Panc1 (cell line): Measurements from ENCODE around the gene USP28.

Experiments used
- POLR2AphosphoS5 ChIP-seq: IDR thresholded peaks from 2 replicates; pipeline ENCODE4 v1.6.1; 2012; ENCODE audit warnings: mild to moderate bottlenecking, low read depth, low read length, moderate library complexity
- TCF7L2 ChIP-seq: IDR thresholded peaks from 2 replicates; pipeline ENCODE4 v1.6.1; 2011; ENCODE audit warnings: mild to moderate bottlenecking, low read depth, low read length, inconsistent platforms
- TF ChIP-seq, protein P1 (sequence below): fragments of 450-650 bp; IDR thresholded peaks from 2 replicates; pipeline ENCODE4 v1.5.1; 2017; ENCODE audit warnings: mild to moderate bottlenecking
- TF ChIP-seq, protein P2 (sequence below), 2 experiments: IDR thresholded peaks; 2 replicates each; pipeline ENCODE4 v1.6.1; 2011 to 2012; ENCODE audit warnings: low read depth in 2 of 2, control low read depth in 1 of 2, low read length in 1 of 2, mild to moderate bottlenecking in 1 of 2, moderate library complexity in 1 of 2; ENCODE audit not compliant: insufficient read depth in 1 of 2

DNA sequence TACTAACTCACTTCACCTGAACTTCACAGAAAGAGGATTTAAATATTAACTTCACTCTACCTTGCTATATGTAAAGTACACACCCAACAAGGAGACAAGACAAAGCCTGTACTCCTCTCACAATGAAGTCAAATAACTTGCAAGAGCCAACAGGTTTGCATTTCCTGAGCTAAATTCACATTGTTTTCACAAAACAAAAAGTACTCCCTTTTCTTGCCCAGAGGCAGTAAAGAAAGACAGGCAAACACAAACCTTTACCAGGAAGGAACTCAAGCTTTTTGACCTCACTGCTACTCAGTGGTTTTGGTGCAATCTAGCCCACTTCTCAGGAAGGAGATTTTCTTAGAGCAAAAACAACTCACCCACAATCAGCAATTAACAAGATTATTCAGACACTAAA, 15.7 kb downstream of the USP28 start:
- TF ChIP-seq, protein P1, sequence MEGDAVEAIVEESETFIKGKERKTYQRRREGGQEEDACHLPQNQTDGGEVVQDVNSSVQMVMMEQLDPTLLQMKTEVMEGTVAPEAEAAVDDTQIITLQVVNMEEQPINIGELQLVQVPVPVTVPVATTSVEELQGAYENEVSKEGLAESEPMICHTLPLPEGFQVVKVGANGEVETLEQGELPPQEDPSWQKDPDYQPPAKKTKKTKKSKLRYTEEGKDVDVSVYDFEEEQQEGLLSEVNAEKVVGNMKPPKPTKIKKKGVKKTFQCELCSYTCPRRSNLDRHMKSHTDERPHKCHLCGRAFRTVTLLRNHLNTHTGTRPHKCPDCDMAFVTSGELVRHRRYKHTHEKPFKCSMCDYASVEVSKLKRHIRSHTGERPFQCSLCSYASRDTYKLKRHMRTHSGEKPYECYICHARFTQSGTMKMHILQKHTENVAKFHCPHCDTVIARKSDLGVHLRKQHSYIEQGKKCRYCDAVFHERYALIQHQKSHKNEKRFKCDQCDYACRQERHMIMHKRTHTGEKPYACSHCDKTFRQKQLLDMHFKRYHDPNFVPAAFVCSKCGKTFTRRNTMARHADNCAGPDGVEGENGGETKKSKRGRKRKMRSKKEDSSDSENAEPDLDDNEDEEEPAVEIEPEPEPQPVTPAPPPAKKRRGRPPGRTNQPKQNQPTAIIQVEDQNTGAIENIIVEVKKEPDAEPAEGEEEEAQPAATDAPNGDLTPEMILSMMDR: no peak
- TF ChIP-seq, protein P2, sequence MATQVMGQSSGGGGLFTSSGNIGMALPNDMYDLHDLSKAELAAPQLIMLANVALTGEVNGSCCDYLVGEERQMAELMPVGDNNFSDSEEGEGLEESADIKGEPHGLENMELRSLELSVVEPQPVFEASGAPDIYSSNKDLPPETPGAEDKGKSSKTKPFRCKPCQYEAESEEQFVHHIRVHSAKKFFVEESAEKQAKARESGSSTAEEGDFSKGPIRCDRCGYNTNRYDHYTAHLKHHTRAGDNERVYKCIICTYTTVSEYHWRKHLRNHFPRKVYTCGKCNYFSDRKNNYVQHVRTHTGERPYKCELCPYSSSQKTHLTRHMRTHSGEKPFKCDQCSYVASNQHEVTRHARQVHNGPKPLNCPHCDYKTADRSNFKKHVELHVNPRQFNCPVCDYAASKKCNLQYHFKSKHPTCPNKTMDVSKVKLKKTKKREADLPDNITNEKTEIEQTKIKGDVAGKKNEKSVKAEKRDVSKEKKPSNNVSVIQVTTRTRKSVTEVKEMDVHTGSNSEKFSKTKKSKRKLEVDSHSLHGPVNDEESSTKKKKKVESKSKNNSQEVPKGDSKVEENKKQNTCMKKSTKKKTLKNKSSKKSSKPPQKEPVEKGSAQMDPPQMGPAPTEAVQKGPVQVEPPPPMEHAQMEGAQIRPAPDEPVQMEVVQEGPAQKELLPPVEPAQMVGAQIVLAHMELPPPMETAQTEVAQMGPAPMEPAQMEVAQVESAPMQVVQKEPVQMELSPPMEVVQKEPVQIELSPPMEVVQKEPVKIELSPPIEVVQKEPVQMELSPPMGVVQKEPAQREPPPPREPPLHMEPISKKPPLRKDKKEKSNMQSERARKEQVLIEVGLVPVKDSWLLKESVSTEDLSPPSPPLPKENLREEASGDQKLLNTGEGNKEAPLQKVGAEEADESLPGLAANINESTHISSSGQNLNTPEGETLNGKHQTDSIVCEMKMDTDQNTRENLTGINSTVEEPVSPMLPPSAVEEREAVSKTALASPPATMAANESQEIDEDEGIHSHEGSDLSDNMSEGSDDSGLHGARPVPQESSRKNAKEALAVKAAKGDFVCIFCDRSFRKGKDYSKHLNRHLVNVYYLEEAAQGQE (IDR thresholded peaks at IDR 0.05; ENCODE audit: insufficient read depth in 1 of 2, low read depth in 2 of 2, low read length in 1 of 2): no peak
- TF ChIP-seq TCF7L2 (no peak), POLR2AphosphoS5 (no peak)
